ENCODE measurements around the gene PTPRD. TPM values are rescaled to one million over a fixed set of nuclear protein-coding genes. Genes with fewer than 3 reads are reported as not detected.

The PTPRD gene
- total RNA-seq, 4 donors from 2014 or later = 0.78 to 11.7 (median 1.6) TPM

- TF ChIP-seq CTCF (IDR thresholded peaks at IDR 0.05 in 4 of 5, conservative IDR thresholded peaks at IDR 0.05 in 1 of 5) (no peak), POLR2A (IDR thresholded peaks at IDR 0.05) (no peak)
- intact Hi-C loops (cut with DNase I; ENCODE audit: low total_unique reads) (no loop called here), in situ Hi-C loops (cut with MboI; ENCODE audit: low sequenced_read_pairs in 4 of 4) (no loop called here)
- DNase-seq = no peak
- no peaks in the 10 kb centered on the region for H3K27me3 ChIP-seq
- H3K36me3 ChIP-seq = no peaks in the 10 kb centered on the region
- H3K27ac ChIP-seq = no peak overlapping the region
- H3K9me3 ChIP-seq = no peaks in the 10 kb centered on the region
- ATAC-seq = no peak
- no peak overlapping the region for H3K4me3 ChIP-seq
- H3K4me1 ChIP-seq = no peaks in the 10 kb centered on the region
These were observed 2251.4 kb downstream of the PTPRD start for GRCh38 chr9:8361364-8361763.

GRCh38 chr9:8356406-8356805, 2256.4 kb downstream of the PTPRD start:
- TF ChIP-seq POLR2A (IDR thresholded peaks at IDR 0.05) (no peak), CTCF (IDR thresholded peaks at IDR 0.05 in 4 of 5, conservative IDR thresholded peaks at IDR 0.05 in 1 of 5) (no peak)
- Histone ChIP-seq H3K4me3 (no peak overlapping the region), H3K9me3 (no peaks in the 10 kb centered on the region), H3K27me3 (no peaks in the 10 kb centered on the region), H3K36me3 (no peaks in the 10 kb centered on the region), H3K27ac (no peak overlapping the region), H3K4me1 (no peaks in the 10 kb centered on the region)
- in situ Hi-C loops (cut with MboI; ENCODE audit: low sequenced_read_pairs in 4 of 4) (no loop called here), intact Hi-C loops (cut with DNase I; ENCODE audit: low total_unique reads) (no loop called here)
- ATAC-seq = no peak
- DNase-seq = no peak

- Histone ChIP-seq H3K4me3 (no peak overlapping the region), H3K27me3 (no peaks in the 10 kb centered on the region), H3K4me1 (no peaks in the 10 kb centered on the region), H3K27ac (no peak overlapping the region), H3K36me3 (no peaks in the 10 kb centered on the region), H3K9me3 (no peaks in the 10 kb centered on the region)
- intact Hi-C loops (cut with DNase I; ENCODE audit: low total_unique reads) (no loop called here), in situ Hi-C loops (cut with MboI; ENCODE audit: low sequenced_read_pairs in 4 of 4) (no loop called here)
- DNase-seq (no peak), ATAC-seq (no peak)
- no peak for TF ChIP-seq CTCF (IDR thresholded peaks at IDR 0.05 in 4 of 5, conservative IDR thresholded peaks at IDR 0.05 in 1 of 5)
- TF ChIP-seq POLR2A (IDR thresholded peaks at IDR 0.05) = no peak
These were observed 2261.4 kb downstream of the PTPRD start for GRCh38 chr9:8351436-8351835.

- TF ChIP-seq POLR2A (IDR thresholded peaks at IDR 0.05) = no peak
- TF ChIP-seq CTCF (IDR thresholded peaks at IDR 0.05 in 4 of 5, conservative IDR thresholded peaks at IDR 0.05 in 1 of 5) = no peak
- Histone ChIP-seq H3K27me3 (no peaks in the 10 kb centered on the region), H3K4me3 (no peak overlapping the region), H3K36me3 (no peaks in the 10 kb centered on the region), H3K4me1 (no peaks in the 10 kb centered on the region), H3K27ac (no peak overlapping the region), H3K9me3 (no peaks in the 10 kb centered on the region)
- ATAC-seq (no peak), DNase-seq (no peak)
- intact Hi-C loops (cut with DNase I; ENCODE audit: low total_unique reads) = no loop called here
- in situ Hi-C loops (cut with MboI; ENCODE audit: low sequenced_read_pairs in 4 of 4) = no loop called here
These were observed 2262.9 kb downstream of the PTPRD start for GRCh38 chr9:8349901-8350300.

- in situ Hi-C loops (cut with MboI; ENCODE audit: low sequenced_read_pairs in 4 of 4) = no loop called here
- Histone ChIP-seq H3K4me1 (no peaks in the 10 kb centered on the region), H3K9me3 (no peaks in the 10 kb centered on the region), H3K27me3 (no peaks in the 10 kb centered on the region), H3K36me3 (no peaks in the 10 kb centered on the region), H3K27ac (no peak overlapping the region), H3K4me3 (no peak overlapping the region)
- no peak for DNase-seq
- ATAC-seq = no peak
- TF ChIP-seq CTCF (IDR thresholded peaks at IDR 0.05 in 4 of 5, conservative IDR thresholded peaks at IDR 0.05 in 1 of 5) = no peak
- TF ChIP-seq POLR2A (IDR thresholded peaks at IDR 0.05) = no peak
- intact Hi-C loops (cut with DNase I; ENCODE audit: low total_unique reads) = no loop called here
These were observed 2263.4 kb downstream of the PTPRD start for GRCh38 chr9:8349376-8349775.
